BLaER1 treated with 17β-estradiol and CSF1 and Interleukin-3, amounts not matched to agents 10 nM and 100 nM (cell line): ENCODE data around the gene CDR2L.
"Not testable (repeated sequence)": the region's sequence is repeated elsewhere in the genome, so short reads cannot be mapped to it uniquely, and the experiment has no call there.

ENCODE experiments used
- H3K27ac ChIP-seq, 11 experiments: shearing (Covaris generic); formaldehyde crosslinking; 2 replicates each; pipeline ENCODE4 v1.8.1; 2022
- H3K27me3 ChIP-seq, 11 experiments: shearing (Covaris generic); formaldehyde crosslinking; 2 replicates each; pipeline ENCODE4 v1.8.1; 2022
- H3K36me3 ChIP-seq, 11 experiments: shearing (Covaris generic); formaldehyde crosslinking; 2 replicates each; pipeline ENCODE4 v1.8.1; 2022
- H3K4me1 ChIP-seq, 10 experiments: shearing (Covaris generic); formaldehyde crosslinking; 2 replicates each; pipeline ENCODE4 v1.8.1; 2022
- H3K4me2 ChIP-seq, 11 experiments: shearing (Covaris generic); formaldehyde crosslinking; 2 replicates each; pipeline ENCODE4 v1.8.1; 2022
- H3K4me3 ChIP-seq, 10 experiments: shearing (Covaris generic); formaldehyde crosslinking; 2 replicates each; pipeline ENCODE4 v1.8.1; 2022
- H3K9ac ChIP-seq, 11 experiments: shearing (Covaris generic); formaldehyde crosslinking; 2 replicates each; pipeline ENCODE4 v1.8.1; 2022
- H3K9me3 ChIP-seq, 11 experiments: shearing (Covaris generic); formaldehyde crosslinking; replicated peaks in 1 of 11; 2 replicates each; pipeline ENCODE4 v1.8.1; 2022
- H4K20me1 ChIP-seq, 11 experiments: shearing (Covaris generic); formaldehyde crosslinking; 2 replicates each; pipeline ENCODE4 v1.8.1; 2022
- Cebpa-rat ChIP-seq, 11 experiments: shearing (Covaris generic); IDR thresholded peaks; 2 replicates each; pipeline ENCODE4 v1.8.1; 2022

CDR2L gene

DNA sequence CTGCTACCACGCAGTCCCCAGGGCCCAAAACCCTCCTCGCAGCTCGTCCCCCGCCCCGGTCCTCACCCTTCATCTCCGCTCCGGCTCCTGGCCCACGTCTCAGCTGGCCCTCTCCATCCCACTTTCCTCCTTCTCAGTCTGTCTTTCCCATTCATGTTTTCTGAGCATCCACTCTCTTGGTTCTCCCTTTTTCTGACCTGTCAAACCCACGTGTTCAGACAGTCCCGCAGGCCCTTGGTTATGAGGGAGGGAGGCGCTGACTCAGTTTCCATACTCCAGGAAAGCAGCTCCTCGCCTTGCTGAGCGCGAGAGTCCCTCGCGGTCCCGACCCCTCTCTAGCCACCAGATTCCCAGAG lies 14.5 kb upstream of the CDR2L start:
- Histone ChIP-seq H4K20me1 (peaks cover 0 to 24% (median 5%) of the 10 kb centered on the region in 11 experiments; a peak in 9 of 22 replicates), H3K9me3 (no peaks in the 10 kb centered on the region), H3K4me2 (peak overlapping the region; percentile 93 to 100 (median 98)), H3K9ac (0 out of 22 replicates have a peak overlapping the region, but pooled peaks of 1 of the 11 experiments have one; percentile 72), H3K4me3 (peak overlapping the region; percentile 56 to 74 (median 61); a peak in 19 of 20 replicates), H3K36me3 (no peaks in the 10 kb centered on the region), H3K4me1 (peaks cover 3 to 18% (median 15%) of the 10 kb centered on the region in 10 experiments; a peak in 18 of 20 replicates), H3K27me3 (peaks cover 32 to 47% (median 40%) of the 10 kb centered on the region in 11 experiments), H3K27ac (no peak overlapping the region)
- TF ChIP-seq Cebpa-rat (IDR thresholded peaks at IDR 0.05), result no peak

DNA sequence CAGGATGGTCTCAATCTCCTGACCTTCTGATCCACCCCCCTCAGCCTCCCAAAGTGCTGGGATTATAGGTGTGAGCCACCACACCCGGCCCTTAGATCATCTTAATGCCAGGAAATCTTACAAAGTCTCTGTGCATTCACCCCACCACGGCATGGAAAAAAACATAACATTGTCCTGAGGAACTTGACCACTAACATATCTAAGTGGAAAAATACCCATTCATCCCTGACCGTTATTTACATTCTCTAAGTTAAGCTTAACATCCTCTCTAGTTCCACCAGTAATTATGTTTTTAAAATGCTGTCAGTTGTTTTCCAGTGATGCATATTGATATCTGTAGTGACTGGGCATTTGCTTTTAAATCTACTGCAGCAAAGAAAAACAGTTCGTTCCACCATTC lies 11.5 kb upstream of the CDR2L start:
- Histone ChIP-seq H3K4me2 (no peak overlapping the region), H3K27ac (no peak overlapping the region), H3K9me3 (no peaks in the 10 kb centered on the region), H3K4me1 (peaks cover 6 to 18% (median 15%) of the 10 kb centered on the region in 10 experiments; a peak in 18 of 20 replicates), H3K27me3 (peaks cover 32 to 40% (median 36%) of the 10 kb centered on the region in 11 experiments), H3K36me3 (no peaks in the 10 kb centered on the region), H3K4me3 (no peak overlapping the region), H3K9ac (no peak overlapping the region), H4K20me1 (peaks cover 0 to 20% (median 5%) of the 10 kb centered on the region in 11 experiments; a peak in 9 of 22 replicates)
- no peak for TF ChIP-seq Cebpa-rat (IDR thresholded peaks at IDR 0.05)

DNA sequence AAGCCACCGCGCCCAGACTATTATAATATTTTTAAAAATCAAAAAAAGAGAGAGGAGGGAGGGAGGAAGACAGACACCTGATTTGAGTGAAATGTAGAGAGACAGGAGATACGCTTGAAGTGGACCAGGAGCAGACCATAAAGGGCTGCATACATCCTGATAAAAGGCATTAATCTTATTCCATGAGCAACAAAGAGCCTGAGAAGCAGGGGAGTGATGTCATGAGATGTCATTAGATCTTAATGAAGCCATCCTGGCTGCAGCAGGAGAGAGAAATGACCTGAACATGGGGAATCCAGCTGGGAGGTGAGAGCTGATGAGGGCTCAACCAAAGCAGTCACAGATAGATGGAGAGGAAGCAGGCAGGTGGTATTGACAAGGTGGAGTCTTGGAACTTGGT lies 9.6 kb upstream of the CDR2L start:
- Histone ChIP-seq H3K4me1 (peaks cover 10 to 22% (median 20%) of the 10 kb centered on the region in 10 experiments), H3K9ac (no peak overlapping the region), H3K27ac (no peak overlapping the region), H3K27me3 (peaks cover 28 to 40% (median 36%) of the 10 kb centered on the region in 11 experiments), H3K4me2 (no peak overlapping the region), H3K9me3 (no peaks in the 10 kb centered on the region), H3K36me3 (no peaks in the 10 kb centered on the region), H4K20me1 (peaks cover 0 to 13% (median 4%) of the 10 kb centered on the region in 11 experiments; a peak in 5 of 22 replicates), H3K4me3 (no peak overlapping the region)
- TF ChIP-seq Cebpa-rat (IDR thresholded peaks at IDR 0.05), result no peak

DNA sequence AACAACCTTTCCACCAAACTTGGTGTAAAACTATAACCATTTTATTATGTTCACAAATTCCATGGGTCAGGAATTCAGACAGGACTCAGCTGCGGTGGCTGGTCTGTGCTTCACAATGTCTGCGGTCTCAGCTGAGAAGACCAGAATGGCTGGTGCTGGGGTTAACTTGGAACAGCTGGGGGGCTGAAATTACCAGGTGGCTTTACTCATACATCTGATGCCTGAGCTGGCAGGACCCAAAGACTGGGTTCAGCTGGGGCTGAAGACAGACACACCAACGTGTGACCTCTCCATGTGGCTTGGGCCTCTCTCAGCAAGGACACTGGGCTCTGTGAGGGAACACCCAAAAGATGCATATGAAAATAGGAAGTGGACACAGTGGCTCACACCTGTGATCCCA lies 9.2 kb upstream of the CDR2L start:
- Histone ChIP-seq H4K20me1 (peaks cover 0 to 8% (median under 1%) of the 10 kb centered on the region in 11 experiments; a peak in 4 of 22 replicates), H3K36me3 (no peaks in the 10 kb centered on the region), H3K9ac (no peak overlapping the region), H3K27ac (no peak overlapping the region), H3K27me3 (peaks cover 24 to 40% (median 35%) of the 10 kb centered on the region in 11 experiments), H3K4me3 (no peak overlapping the region), H3K4me2 (0 out of 22 replicates have a peak overlapping the region, but pooled peaks of 1 of the 11 experiments have one; percentile 5), H3K4me1 (peaks cover 10 to 18% (median 16%) of the 10 kb centered on the region in 10 experiments), H3K9me3 (no peaks in the 10 kb centered on the region)
- TF ChIP-seq Cebpa-rat (IDR thresholded peaks at IDR 0.05), result no peak

- Histone ChIP-seq H4K20me1 (0 out of 22 replicates have a peak, but pooled peaks cover 0 to 5% (median 0%) of the 10 kb centered on the region in 11 experiments), H3K9me3 (no peaks in the 10 kb centered on the region), H3K4me1 (peaks cover 10 to 17% (median 16%) of the 10 kb centered on the region in 10 experiments), H3K36me3 (no peaks in the 10 kb centered on the region), H3K27me3 (peaks cover 12 to 36% (median 27%) of the 10 kb centered on the region in 11 experiments), H3K4me3 (no peak overlapping the region), H3K9ac (no peak overlapping the region), H3K27ac (no peak overlapping the region), H3K4me2 (no peak overlapping the region)
- no peak for TF ChIP-seq Cebpa-rat (IDR thresholded peaks at IDR 0.05)
Measured at GRCh38 chr17:74979408-74980146, 7.9 kb upstream of the CDR2L start.

DNA sequence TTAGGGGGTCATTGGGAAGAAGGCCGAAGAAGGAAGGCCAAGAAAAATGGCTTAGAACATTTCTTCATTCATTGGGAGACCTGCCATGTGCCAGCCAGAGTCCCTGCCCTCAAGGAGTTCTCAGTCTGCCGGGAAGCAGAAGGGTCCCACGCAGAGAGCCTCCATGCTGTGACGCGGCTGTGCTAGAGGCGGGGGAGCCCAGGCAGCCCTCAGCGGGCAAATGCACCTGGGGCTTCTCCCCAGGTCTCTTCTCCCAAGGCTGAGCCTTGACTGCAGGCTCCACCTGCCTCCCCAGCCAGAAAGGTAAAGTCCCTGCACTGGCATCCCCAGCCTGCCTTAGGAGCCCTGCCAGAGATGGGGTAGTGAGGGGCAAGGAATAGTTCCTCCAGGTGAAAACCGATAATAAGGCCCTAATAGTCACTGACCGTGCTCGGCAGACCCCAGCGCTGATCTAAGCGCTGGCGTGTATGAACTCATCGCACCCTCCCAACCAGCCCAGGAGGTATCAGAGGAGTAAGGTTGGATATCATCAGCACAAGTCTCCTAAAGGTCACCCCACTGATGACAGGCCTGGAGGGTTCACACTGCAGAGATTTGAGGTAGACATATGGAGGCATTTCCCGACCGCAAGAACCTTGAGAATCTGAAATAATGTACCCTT lies 6.0 kb upstream of the CDR2L start:
- peak overlapping the region; percentile 52 to 72 (median 61) for H3K4me3 ChIP-seq
- no peaks in the 10 kb centered on the region for H3K9me3 ChIP-seq
- H3K4me1 ChIP-seq, result peaks cover 10 to 20% (median 16%) of the 10 kb centered on the region in 10 experiments
- peaks cover 12 to 41% (median 27%) of the 10 kb centered on the region in 11 experiments for H3K27me3 ChIP-seq
- H4K20me1 ChIP-seq, result 0 out of 22 replicates have a peak, but pooled peaks cover 0 to 5% (median 0%) of the 10 kb centered on the region in 11 experiments
- no peaks in the 10 kb centered on the region for H3K36me3 ChIP-seq
- peak overlapping the region; percentile 30 to 77 (median 61); a peak in 20 of 22 replicates for H3K9ac ChIP-seq
- peak overlapping the region in 1 of 11 experiments; percentile 34; a peak in 1 of 22 replicates for H3K27ac ChIP-seq
- no peak for TF ChIP-seq Cebpa-rat (IDR thresholded peaks at IDR 0.05)
- H3K4me2 ChIP-seq, result peak overlapping the region; percentile 83 to 99 (median 96)

DNA sequence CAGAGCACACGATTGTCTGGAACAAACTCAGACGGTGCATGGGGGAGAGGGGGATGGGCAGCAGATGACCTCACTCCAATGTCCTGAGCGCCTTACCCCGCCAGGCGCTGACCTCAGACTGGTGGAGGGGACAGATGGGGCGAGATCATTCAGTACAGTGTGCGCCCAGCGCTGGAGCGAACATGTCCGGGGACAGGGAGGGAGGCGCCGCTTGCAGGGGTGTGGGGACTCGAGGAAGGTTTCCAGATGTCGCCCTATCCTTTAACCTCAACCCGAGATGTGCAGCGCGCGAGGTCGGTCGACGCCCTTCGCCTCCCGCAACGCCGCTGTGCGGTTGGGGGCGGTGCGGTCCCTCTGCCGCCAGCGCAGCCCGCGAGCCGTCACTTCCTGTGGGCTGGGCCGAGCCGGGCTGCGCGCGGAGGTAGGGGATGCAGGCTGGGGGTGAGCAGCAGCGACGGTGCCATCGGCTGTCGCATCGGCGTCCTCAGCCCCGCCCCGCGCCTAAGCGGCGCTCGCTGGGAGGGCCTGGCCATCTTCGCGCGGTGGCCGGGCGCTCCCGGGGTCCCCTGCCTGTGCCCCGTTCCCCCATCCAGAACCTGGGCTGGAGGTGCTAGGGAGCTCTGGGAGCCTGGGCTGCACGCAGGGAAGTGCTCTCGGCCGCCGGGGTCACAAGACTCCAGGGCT lies 5.3 kb upstream of the CDR2L start:
- no peak for TF ChIP-seq Cebpa-rat (IDR thresholded peaks at IDR 0.05)
- no peaks in the 10 kb centered on the region for H3K9me3 ChIP-seq

DNA sequence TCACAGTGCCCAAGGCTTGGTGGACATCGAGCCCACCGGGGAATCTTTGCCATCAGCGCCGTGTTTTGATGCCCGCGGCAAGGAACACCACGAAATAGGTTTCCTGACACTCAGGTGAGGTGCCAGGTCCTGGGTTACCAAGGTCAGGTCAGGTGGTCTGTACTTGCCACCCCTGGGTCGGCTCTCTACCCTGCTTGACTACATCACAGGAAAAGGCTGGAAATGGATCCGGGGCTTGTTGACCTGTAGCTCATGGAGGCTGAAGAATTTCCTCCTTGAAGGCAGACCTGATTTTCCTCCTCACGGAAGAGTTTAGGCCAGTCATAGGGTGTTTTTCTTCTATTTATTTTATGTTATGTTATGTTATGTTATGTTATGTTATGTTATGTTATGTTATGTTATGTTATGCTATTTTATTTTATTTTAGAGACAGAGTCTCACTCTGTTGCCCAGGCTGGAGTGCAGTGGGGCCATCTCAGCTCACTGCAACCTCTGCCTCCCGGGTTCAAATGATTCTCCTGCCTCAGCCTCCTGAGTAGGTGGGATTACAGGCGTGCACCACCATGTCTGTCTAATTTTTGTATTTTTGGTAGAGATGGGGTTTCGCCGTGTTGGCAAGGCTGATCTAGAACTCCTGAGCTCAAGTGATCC lies 4.6 kb upstream of the CDR2L start:
- not testable (repeated sequence) for H4K20me1 ChIP-seq, H3K9me3 ChIP-seq, H3K36me3 ChIP-seq
- Histone ChIP-seq H3K4me3 (peak overlapping the region; percentile 52 to 72 (median 61)), H3K9ac (peak overlapping the region; percentile 30 to 77 (median 61); a peak in 20 of 22 replicates), H3K4me1 (peaks cover 18 to 28% (median 24%) of the 10 kb centered on the region in 10 experiments), H3K27ac (peak overlapping the region in 2 of 11 experiments; percentile 12 to 48; a peak in 2 of 22 replicates), H3K4me2 (peak overlapping the region; percentile 83 to 99 (median 96)), H3K27me3 (peaks cover 12 to 41% (median 27%) of the 10 kb centered on the region in 11 experiments)

More for the DNA sequence above, 5.3 kb upstream of the CDR2L start:
- H3K4me1 ChIP-seq, result peaks cover 17 to 27% (median 22%) of the 10 kb centered on the region in 10 experiments
- peaks cover 12 to 41% (median 27%) of the 10 kb centered on the region in 11 experiments for H3K27me3 ChIP-seq
- H3K9ac ChIP-seq, result peak overlapping the region; percentile 30 to 77 (median 61); a peak in 21 of 22 replicates
- H4K20me1 ChIP-seq, result 0 out of 22 replicates have a peak, but pooled peaks cover 0 to 5% (median 0%) of the 10 kb centered on the region in 11 experiments
- H3K36me3 ChIP-seq, result no peaks in the 10 kb centered on the region
- H3K4me2 ChIP-seq, result peak overlapping the region; percentile 83 to 99 (median 96)
- H3K4me3 ChIP-seq, result peak overlapping the region; percentile 52 to 72 (median 61)
- peak overlapping the region in 5 of 11 experiments; percentile 12 to 48 (median 34); a peak in 7 of 22 replicates for H3K27ac ChIP-seq
